Heart right ventricle (tissue), 16 donors: Measurements from ENCODE around the gene METTL24. TPM values are rescaled to one million over a fixed set of nuclear protein-coding genes. Genes with fewer than 3 reads are reported as not detected.
A peak's percentile ranks its signal among the peaks of the same experiment; 100 is the strongest.

ENCODE experiments used
- ATAC-seq, 8 donors: fragments of 200-7000 bp; cut with Tn5 transposase; one replicate each; pipeline ENCODE4 v1.9.1; 2020; ENCODE audit warnings: mild to moderate bottlenecking in 8 of 8, moderate library complexity in 8 of 8, moderate number of reproducible peaks in 1 of 8
- DNase-seq, 2 donors: peaks; one replicate each; pipeline ENCODE4 v3.0.0-alpha.2; 2020
- H3K27ac ChIP-seq, 10 donors: fragments of 200-600 bp; sonication (generic) in 2 of 10; one replicate each; pipeline versions ENCODE4 v1.5.0 to v1.8.0; 2020 to 2022; ENCODE audit warnings: mild to moderate bottlenecking in 3 of 10
- H3K27me3 ChIP-seq, 7 donors: fragments of 200-600 bp; one replicate each; pipeline ENCODE4 v1.8.0; 2021 to 2022; ENCODE audit warnings: mild to moderate bottlenecking in 2 of 7
- H3K36me3 ChIP-seq, 9 donors: fragments of 200-600 bp; sonication (generic) in 1 of 9; one replicate each; pipeline versions ENCODE4 v1.5.0 to v1.8.0; 2020 to 2022; ENCODE audit warnings: mild to moderate bottlenecking in 2 of 9
- H3K4me1 ChIP-seq, 9 donors: fragments of 200-600 bp; sonication (generic) in 1 of 9; one replicate each; pipeline versions ENCODE4 v1.5.0 to v1.8.0; 2020 to 2022; ENCODE audit warnings: mild to moderate bottlenecking in 4 of 9
- H3K4me3 ChIP-seq, 10 donors: fragments of 200-600 bp; sonication (generic) in 2 of 10; one replicate each; pipeline versions ENCODE4 v1.5.0 to v1.8.0; 2020 to 2022; ENCODE audit warnings: mild to moderate bottlenecking in 7 of 10, moderate library complexity in 2 of 10
- H3K9me3 ChIP-seq, 11 donors: fragments of 200-600 bp in 10 of 11; sonication (generic) in 2 of 11; one replicate each; pipeline versions ENCODE4 v1.5.0 to v1.8.0; 2013 to 2022; ENCODE audit warnings: mild to moderate bottlenecking in 2 of 11, control low read depth in 1 of 11, moderate library complexity in 1 of 11
- CTCF ChIP-seq, 9 donors: fragments of 200-600 bp; sonication (generic) in 2 of 9; IDR thresholded peaks; one replicate each; pipeline versions ENCODE4 v1.5.0 to v1.8.0; 2021 to 2022; ENCODE audit warnings: antibody characterized with exemption in 9 of 9, mild to moderate bottlenecking in 5 of 9, moderate library complexity in 1 of 9
- WGBS, 2 donors: extraction: QIAGEN DNeasy Blood & Tissue Kit; methylation state at CpG; one replicate each; pipeline ENCODE4 v1.1.7; 2013; ENCODE audit warnings: inconsistent platforms in 1 of 2; 5-methylcytosine and 5-hydroxymethylcytosine counted together
- intact Hi-C, 10 donors: fragments of 100-400 bp; cut with DNase I; formaldehyde crosslinking; loops; one replicate each; pipeline versions ENCODE4 v1.11.1 to v1.14.2; 2022
- polyA plus RNA-seq, 2 donors: library from polyadenylated mRNA; stranded (reverse); fragments of 200-250 nt; gene quantifications; one replicate each; pipeline ENCODE4 v1.2.3, GENCODE V29; 2013
- total RNA-seq, 10 donors: library from RNA; stranded (reverse); fragmentation: NEBNext Ultra II Directional in 3 of 10; extraction: Animal tissue kit (Norgen Biotek cat#: 25700) in 3 of 10; gene quantifications; one replicate each; pipeline versions ENCODE4 v1.2.1 to v1.2.4, GENCODE V29; 2021 to 2023
- donor health status: Arrhythmogenic right ventricular cardiomyopathy.
- donor health status: ischemic (EF 13 %, LVEDD 7.1; RV severe dilation, severe dysfunction).
- donor health status: healthy with polysubstance abuse.
- donor health status: DM: no; HTN: yes; CAD: no.
- donor health status: DM: no; HTN: no; CAD: no.
- donor health status: ischemic (EF 25% LVEDD 6.9; RV normal size, moderate dysfunction).
- donor health status: ischemic (EF 25% LVEDD 5.7; RV mildly dilated, moderate dysfunction).
- donor health status: healthy.
- donor health status: DM: yes; HTN: yes; CAD: no.
- donor health status: Ischemic cardiomyopathy.
- donor health status: ischemic (EF 35%, LVEDD 5.7; RV mildly dilated, moderate dysfunction).
- donor health status: nonischemic (EF 11% LVEDD 7.7; RV severe dilation, severe dysfunction).
- donor health status: DM: yes; HTN: yes; CAD: no.
- donor health status: PGD.
- donor health status: ischemic (EF 29% LVEDD 5.4; RV normal size, mild dysfunction).
- donor health status: nonischemic (EF 23%, LVEDD 6.1; RV moderate dilation, normal function).

METTL24 gene
- total and polyA plus RNA-seq, 12 donors = 0.07 to 2.4 (median 1.3) TPM; not detected in 1

GRCh38 chr6:110255211-110255750 lies 102.9 kb downstream of the METTL24 start:
- ATAC-seq (no peak), DNase-seq (peak in 1 of 2 donors; percentile 4)
- TF ChIP-seq CTCF (IDR thresholded peaks at IDR 0.05) = no peak
- Histone ChIP-seq H3K9me3 (peaks cover 0 to 18% (median 0%) of the 10 kb centered on the region in 11 donors), H3K4me1 (no peaks in the 10 kb centered on the region), H3K36me3 (no peaks in the 10 kb centered on the region), H3K27ac (no peak overlapping the region), H3K4me3 (no peak overlapping the region), H3K27me3 (no peaks in the 10 kb centered on the region)
- 4 to 12% methylated on average over 5 of the region's 5 CpGs for WGBS, 2 donors
- intact Hi-C loops = no loop called here

- ATAC-seq (no peak), DNase-seq (no peak)
- Histone ChIP-seq H3K4me1 (no peaks in the 10 kb centered on the region), H3K4me3 (no peak overlapping the region), H3K36me3 (no peaks in the 10 kb centered on the region), H3K27me3 (no peaks in the 10 kb centered on the region), H3K27ac (no peak overlapping the region), H3K9me3 (peaks cover 0 to 10% (median 0%) of the 10 kb centered on the region in 11 donors)
- intact Hi-C loops = no loop called here
- 56 to 67% methylated on average over 5 of the region's 5 CpGs for WGBS, 2 donors
- no peak for TF ChIP-seq CTCF (IDR thresholded peaks at IDR 0.05)
Observed at GRCh38 chr6:110250838-110251237, 107.3 kb downstream of the METTL24 start.

GRCh38 chr6:110250058-110250457 lies 108.1 kb downstream of the METTL24 start:
- ATAC-seq (no peak), DNase-seq (no peak)
- no peak overlapping the region for H3K27ac ChIP-seq
- intact Hi-C loops = no loop called here
- no peaks in the 10 kb centered on the region for H3K4me1 ChIP-seq
- H3K9me3 ChIP-seq = peaks cover 0 to 10% (median 0%) of the 10 kb centered on the region in 11 donors
- peaks cover 0 to 2% (median 0%) of the 10 kb centered on the region in 9 donors for H3K36me3 ChIP-seq
- no peak overlapping the region for H3K4me3 ChIP-seq
- no peak for TF ChIP-seq CTCF (IDR thresholded peaks at IDR 0.05)
- WGBS, 2 donors = 74 to 75% methylated on average over 4 of the region's 4 CpGs
- no peaks in the 10 kb centered on the region for H3K27me3 ChIP-seq

GRCh38 chr6:110246900-110247546 lies 111.1 kb downstream of the METTL24 start:
- DNase-seq (no peak), ATAC-seq (no peak)
- Histone ChIP-seq H3K27me3 (no peaks in the 10 kb centered on the region), H3K4me3 (no peak overlapping the region), H3K27ac (no peak overlapping the region), H3K9me3 (peaks cover 0 to 6% (median 0%) of the 10 kb centered on the region in 11 donors), H3K4me1 (no peaks in the 10 kb centered on the region), H3K36me3 (peaks cover 0 to 8% (median 0%) of the 10 kb centered on the region in 9 donors)
- 96 to 98% methylated on average over 3 of the region's 3 CpGs for WGBS, 2 donors
- no peak for TF ChIP-seq CTCF (IDR thresholded peaks at IDR 0.05)
- intact Hi-C loops = no loop called here
